Stimulated activated CD4-positive, alpha-beta T cell treated with anti-CD3 and anti-CD28 coated beads, Interleukin-4, amount 100 ng/mL, for 1 hour (primary cell): Measurements from ENCODE around the gene MIPOL1.
"Not testable (repeated sequence)": the region's sequence is repeated elsewhere in the genome, so short reads cannot be mapped to it uniquely, and the experiment has no call there.

ENCODE experiments used
- DNase-seq: peaks from one replicate; pipeline ENCODE4 v3.0.0-alpha.2; 2020

Gene MIPOL1, protein sequence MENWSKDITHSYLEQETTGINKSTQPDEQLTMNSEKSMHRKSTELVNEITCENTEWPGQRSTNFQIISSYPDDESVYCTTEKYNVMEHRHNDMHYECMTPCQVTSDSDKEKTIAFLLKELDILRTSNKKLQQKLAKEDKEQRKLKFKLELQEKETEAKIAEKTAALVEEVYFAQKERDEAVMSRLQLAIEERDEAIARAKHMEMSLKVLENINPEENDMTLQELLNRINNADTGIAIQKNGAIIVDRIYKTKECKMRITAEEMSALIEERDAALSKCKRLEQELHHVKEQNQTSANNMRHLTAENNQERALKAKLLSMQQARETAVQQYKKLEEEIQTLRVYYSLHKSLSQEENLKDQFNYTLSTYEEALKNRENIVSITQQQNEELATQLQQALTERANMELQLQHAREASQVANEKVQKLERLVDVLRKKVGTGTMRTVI

DNA sequence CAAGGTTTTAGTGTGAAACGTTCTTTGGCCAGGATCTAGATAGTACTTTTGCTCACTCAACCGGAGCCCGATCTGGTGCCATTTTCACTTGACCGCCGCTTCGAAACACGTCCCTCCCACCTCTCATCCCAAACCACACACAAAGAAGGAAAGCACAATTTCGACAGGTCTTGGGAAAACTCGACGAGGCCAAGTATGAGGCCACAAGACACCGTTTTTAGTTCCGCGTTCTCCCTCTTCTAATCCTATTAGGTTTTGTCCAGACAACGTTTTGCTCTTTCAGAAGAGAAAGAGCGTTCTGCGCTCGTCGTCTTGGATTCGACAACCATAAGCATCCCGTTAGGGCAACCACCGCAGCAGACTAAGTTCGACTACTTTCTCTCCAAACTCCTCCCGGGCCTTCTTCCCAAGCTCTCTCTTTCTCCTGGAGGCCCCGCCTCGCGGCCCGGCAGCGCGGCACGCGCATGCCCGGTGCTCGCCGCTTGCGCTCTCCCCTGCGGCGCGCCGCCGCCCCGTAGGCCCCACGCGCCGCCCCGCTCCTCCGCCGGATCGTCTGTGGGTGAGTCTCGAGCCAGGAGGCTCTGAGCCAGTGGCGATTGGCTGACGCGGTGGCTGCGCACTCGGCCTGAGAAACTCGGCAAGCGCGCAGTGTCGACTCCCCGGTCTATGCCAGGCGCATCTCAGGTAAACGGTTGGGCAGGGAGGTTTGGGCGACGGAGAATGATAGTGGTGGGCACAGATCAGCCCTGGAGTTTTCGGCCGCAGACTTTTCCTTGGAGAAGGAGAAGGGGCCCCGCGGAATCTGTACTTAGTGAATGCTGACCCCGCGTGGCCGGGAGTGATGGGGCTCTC is at the start of gene MIPOL1:
Gene MIPOL1, plus strand, starts transcription at position 517 of the 852 bp plus-strand sequence. CDS start 49,952 bp downstream, outside the sequence.
- DNase-seq = peak; percentile 16

DNA sequence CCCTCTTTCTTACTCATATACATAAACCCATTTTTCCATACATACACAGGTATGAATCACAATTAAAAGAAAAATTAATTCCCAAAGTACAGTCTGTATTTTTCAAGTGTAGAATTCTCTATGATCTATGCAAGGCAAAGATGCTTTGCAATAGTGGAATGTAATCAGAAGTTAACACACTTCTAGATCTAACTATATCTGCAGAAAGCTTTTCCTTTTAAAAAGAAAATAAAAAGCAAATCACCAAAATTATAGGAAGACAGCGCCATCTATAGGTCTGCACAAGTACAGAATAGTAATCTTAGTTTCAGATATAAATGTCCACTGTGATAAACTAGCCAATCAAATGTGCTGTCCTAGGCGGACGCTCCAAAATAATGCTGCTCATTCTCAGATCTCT is 47.3 kb upstream of the MIPOL1 start:
- DNase-seq = no peak

DNA sequence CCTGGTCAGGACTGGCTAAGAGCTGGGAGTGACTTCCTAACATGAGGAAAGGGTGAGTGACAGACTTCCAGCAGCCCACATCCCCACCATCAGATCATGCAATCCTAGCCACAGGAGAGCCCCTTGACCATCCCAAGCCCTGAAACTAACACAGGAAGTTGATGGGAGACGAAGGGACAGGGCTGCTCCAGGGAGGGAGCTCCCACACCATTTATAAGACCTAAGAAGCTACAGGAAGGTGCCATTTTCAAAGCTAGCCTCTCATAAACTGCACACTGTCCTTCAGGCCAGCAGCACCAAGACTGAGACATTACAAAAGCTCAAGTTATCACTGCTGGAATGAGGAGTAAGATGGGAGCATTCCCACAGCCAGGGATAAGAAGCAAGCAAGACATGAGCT is 44.7 kb upstream of the MIPOL1 start:
- no peak for DNase-seq

DNA sequence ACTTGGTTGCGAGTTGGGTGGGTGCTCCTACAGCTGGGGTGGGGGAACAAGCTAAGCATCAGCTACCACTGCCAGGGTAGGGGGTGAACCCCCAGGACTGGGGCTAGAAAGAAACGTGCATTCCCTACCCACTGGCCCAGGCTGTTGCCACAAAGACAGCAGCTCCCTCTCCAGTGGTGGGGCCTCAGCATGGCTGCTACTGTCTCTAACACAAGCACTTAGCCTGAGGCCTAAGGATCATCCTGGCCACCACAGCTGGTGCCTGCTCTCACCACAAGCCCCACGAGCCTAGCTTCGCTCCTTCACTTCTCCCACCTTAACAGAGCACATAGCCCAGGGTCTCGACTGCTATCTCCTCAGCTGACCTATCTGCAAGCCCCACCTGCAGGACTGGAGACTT is 44.3 kb upstream of the MIPOL1 start:
- no peak for DNase-seq

DNA sequence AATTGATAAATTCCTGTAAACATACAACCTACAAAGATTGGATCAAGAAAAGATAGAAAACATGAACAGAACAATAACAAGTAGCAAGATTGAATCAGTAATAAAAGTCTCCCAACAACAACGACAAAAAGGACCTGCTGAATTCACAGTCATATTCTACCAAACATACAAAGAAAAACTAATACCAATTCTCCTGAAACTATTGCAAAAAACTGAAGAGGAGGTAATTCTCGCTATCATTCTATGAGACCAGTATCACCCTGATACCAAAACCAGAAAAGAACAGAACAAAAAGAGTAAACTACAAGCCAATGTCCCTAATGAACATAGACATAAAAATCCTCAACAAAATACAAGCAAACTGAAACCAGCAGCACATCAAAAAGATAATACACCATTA is 39.8 kb upstream of the MIPOL1 start:
- no peak for DNase-seq

DNA sequence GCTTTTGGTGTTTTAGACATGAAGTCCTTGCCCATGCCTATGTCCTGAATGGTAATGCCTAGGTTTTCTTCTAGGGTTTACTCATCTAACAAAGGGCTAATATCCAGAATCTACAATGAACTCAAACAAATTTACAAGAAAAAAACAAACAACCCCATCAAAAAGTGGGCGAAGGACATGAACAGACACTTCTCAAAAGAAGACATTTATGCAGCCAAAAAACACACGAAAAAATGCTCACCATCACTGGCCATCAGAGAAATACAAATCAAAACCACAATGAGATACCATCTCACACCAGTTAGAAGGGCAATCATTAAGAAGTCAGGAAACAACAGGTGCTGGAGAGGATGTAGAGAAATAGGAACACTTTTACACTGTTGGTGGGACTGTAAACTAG is 35.4 kb upstream of the MIPOL1 start:
- not testable (repeated sequence) for DNase-seq

DNA sequence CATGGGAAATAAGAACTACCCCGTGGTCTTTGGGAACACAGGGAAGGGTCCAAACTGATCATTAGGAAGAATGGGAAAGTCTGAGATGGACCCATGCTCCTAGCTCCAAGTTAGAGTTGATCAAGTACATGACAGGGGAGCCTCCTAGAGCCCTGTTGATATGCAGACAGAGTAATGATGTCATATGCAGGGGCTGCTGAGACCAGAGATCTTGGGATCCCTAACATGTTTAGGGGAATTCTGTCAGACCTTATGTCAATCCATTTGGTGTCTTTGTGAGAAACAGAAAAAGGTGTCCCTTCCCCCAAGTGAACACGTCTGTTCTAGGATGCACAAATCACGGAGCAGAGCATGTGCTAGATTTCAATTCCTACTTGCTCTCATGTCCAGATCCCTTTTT is 31.9 kb upstream of the MIPOL1 start:
- DNase-seq = no peak

DNA sequence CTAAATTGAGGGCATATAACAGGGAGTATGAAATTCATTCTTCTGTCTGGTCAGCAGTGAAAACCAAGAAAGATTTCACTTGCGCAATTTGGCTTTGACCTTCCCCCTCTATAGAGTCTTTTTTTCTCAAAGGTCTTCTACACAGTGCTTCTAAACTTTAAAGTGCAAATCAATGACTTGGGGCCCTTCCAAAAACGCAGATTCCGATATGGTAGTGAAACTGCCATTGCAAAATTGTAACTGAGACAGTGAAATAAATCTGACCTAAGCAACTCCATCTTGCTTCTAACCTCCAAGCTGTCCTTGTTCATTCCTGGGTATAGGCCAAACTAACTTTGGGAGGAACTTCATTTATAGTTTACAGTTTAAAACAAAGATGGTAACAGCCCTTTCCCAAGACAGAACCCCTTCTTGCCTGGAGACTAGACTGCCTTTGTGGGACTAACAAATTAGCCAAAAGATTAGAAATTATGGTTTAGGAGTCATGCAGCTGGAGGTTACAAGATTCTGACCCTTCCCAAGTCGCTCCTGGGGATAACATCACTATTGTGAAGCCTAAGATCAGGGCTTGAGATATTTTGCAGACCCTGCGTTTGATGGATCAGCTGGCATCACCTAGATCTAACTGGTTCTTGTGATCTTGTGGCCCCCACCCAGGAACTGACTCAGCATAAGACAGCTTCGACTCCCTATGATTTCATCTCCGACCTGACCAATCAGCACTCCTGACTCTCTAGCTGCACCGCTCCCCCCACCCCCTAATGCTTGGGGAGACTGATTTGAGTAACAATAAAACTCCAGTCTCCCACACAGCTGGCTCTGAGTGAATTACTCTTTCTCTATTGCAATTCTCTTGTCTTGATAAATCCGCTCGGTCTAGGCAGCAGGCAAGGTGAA is 30.3 kb upstream of the MIPOL1 start:
- DNase-seq = no peak

DNA sequence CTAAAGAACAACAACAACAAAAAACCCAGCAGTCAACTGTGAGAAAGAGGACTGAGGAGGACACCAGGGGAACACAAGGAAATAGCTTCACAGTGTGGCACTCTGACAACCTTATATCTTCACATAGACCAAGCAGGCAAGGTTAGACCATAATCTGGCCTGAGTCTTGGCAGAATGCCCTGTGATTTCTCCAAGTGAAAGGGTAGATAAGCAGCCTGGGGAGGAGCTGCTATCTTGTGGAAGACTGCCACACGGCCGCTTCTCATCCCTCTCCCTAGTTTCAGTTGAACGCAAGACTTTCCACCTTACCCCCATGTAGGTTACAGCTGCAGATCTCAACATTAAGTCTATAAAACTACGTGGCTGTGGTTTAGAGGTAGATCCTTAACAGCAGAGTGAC is 29.0 kb upstream of the MIPOL1 start:
- no peak for DNase-seq

DNA sequence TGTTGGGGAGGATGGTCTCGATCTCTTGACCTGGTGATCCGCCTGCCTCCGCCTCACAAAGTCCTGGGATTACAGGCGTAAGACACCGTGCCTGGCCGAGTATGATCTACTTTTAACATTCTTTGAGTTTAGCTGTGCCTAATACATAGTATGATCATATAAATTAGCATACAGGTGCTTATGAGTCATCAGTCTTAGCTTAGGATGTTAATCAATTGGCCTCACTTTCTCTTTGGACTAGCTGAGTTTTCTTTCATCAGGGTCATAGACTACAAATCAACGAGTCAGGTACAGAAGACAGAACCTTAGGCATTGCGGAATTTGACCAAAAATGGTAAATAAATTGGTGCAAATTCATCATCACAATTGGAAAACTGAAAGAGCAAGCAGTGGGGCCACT is 27.5 kb upstream of the MIPOL1 start:
- DNase-seq = no peak

DNA sequence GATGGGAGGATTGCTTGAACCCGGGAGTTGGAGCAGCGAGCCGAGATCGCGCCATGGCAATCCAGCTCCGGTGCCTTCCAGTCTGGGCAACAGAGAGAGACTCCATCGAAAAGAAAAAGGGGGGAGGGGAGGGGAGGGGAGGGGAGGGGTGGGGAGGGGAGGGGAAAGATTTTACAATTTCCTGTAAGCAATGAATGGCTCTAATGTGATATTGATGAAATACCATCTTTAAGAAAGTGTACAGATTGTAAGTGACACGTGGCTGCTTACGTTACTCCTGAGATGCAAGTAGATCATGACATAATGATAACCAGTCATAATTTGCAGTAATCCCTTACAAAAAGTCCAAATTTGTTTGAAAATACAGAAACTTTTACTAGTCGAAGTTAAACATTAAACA is 26.7 kb upstream of the MIPOL1 start:
- DNase-seq = no peak

DNA sequence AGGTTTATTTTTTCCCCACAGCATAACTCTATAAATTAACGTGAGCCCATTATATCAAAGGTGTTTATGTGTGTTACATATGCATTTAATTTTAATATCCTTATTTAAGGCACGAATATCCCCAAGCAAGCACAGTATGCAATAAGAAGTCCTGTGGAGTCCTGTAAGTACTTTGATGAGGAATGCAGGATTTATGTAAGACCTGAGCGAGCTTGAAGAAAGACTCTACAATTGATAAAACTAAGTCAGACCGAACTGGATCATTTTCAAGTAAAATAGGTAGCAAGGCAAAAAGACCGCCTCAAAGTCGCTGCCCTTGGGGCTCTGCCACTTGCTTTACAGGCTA is 26.1 kb upstream of the MIPOL1 start:
- DNase-seq = no peak

DNA sequence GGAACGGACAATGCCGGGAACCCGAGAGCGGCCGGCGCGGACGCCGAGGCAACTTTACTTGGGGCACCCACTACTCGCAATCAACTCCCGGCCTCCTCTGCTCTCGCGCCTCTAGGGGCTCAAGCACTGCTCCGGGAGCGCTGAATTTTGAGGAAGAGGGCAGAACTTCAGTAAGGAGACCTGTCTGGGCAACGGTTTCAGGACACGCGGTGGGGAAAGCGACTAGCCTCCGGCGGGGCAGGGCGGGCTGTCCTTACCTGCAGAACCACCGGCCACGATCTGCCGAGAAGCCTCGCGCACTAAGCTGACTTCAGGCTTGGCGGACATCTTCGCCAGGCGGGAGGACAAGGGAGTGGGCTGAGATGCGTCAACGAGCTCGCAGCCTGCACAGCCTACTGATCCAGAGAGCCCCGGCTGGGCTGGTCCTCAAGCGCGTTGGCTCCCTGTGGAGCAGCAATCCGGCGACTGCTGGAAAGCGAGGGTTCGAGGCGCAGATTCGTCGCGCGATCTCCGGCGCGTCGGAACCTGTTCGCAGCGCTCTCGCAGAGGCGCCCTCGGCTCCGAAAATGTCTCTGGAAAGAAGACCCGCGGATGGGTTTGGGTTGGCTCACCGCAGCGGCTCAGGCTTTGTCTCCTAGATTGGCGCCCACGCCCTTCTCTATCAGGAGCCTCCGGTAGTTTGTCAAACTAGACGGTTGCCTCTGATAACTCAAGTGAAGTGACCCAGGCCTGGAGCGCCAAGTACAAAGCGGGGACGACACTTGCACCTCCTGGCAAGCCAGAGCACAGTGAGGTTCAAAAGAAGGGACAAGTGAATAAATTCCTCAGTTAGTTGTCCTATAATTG is 25.5 kb upstream of the MIPOL1 start, which contains the start of gene SLC25A21:
Gene SLC25A21, minus strand, starts transcription at position 583 of the 846 bp plus-strand sequence.
- DNase-seq = no peak

DNA sequence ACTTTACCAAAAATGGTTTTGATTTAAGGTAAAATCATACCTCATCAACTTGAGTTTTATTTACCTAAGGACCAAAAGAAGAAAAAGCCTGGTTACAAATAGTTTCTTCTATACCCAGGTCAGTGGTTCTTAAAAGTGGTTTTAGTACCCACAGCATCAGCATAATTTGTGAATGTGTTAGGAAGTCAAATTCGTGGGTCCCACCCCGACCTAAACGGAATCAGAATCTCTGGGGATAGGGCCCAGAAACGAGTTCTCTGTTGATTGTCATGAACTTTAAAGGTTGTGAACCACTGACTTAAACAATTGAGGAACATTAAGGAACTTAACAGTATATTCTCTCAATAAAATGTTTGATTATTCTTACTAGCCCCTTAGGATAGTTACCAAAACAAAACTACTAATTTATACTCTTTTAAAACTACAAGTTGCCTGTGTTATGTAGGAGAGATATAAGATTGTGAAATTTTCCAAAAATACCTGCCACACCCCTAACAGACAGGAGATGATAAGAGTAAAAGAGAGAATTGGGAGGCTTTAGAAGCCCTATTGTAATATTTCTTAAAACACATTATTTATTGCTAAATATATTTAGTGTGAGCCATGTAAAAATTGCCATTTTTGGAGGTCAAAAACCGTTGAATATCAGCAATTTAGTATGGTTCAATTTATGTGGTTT is 24.7 kb upstream of the MIPOL1 start:
- no peak for DNase-seq

DNA sequence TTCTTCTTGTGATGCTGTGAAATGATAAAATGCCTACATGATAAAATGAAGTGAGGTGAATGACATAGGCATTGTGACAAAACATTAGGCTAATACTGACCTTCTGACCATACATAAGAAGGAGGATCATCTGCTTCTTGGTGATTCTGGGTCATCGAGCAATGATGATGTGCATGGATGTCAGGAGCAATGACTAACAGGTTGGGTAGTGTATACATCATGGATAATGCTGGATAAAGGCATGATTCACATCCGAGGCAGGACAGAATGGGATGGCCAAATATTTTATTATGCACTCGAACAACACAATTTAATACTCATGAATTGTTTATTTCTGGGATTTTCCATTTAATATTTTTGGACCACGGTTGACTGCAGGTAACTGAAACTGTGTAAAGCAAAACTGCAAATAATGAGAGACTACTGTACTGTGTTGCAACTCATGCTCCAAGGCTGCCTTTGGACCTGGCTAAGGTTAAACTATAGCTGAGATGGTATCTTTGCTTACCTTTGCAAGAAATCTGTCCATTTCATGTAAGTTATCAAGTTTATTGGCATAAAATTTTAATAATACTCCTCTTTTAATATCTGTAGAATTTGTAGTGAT is 17.7 kb upstream of the MIPOL1 start:
- DNase-seq = no peak

DNA sequence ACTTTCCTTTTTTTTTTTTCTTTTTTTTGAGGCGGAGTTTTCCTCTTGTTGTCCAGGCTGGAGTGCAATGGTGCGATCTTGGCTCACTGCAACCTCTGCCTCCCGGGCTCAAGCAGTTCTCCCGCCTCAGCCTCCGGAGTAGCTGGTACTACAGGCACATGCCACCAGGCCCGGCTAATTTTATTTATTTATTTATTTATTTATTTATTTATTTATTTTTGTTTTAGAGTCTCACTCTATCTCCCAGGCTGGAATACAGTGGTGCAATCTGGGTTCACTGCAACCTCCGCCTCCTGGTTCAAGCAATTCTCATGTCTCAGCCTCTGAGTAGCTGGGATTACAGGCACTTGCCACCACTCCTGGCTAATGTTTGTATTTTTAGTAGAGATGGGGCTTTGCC is 16.9 kb upstream of the MIPOL1 start:
- not testable (repeated sequence) for DNase-seq

DNA sequence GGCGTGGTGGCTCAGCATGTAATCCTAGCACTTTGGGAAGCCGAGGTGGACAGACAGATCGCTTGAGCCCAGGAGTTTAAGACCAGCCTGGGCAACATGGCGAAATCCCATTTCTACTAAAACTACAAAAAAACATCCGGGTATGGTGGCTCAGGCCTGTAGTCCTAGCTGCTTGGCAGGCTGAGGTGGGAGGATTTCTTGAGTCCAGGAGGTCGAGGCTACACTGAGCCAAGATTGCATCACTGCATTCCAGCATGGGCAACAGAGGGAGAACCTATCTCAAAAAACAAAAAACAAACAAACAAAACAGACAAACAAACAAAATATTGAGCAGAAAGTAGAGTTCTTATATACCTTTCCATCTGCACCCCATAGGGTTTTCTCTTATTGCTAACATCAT is 16.3 kb upstream of the MIPOL1 start:
- DNase-seq = no peak

DNA sequence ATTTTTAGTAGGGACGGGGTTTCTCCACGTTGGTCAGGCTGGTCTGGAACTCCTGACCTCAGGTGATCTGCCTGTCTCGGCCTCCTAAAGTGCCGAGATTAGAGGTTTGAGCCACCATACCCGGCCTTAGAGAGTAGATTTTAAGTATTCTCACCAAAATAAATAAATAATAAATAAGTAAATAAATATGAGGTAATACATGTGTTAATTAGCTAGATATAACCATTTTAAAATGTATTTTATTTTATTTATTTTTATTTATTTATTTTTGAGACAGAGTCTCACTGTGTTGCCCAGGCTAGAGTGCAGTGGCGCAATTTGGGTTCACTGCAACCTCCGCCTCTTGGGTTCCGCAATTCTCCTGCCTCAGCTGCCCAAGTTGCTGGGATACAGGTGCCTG is 13.2 kb upstream of the MIPOL1 start:
- DNase-seq = not testable (repeated sequence)

DNA sequence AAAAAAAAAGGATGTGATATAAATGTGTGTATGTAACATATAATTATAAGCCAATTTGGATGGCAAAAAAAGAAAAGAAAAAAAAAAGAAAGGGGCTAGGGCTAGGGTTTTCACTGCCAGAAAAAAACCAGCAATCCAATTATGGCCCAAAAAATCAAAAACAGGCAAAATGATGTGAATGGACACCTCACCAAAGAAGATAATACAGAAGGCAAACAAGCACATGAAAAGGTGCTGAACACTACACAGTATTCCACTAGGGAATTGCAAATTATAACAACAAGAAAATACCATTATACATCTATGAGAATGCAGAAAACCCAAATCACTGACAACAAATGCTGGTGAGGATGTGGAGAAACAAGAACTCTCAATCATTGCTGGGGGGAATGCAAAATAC is 12.1 kb upstream of the MIPOL1 start:
- no peak for DNase-seq

DNA sequence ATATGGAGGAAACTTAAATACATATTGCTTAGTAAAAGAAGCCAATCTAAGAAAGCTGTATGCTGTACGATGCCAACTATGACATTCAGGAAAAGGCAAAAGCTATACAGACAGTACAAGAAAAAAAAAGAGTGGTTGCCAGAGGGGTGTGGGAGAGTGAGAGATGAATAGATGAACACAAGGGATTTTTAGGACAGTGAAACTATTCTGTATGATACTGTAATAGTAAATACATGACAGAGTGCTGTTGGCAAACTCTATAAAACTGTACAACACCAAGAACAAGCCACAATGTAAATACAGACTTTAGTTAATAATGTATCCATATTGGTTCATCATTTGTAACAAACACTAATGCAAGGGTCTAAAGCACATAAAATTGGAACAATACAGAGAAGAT is 10.9 kb upstream of the MIPOL1 start:
- no peak for DNase-seq

DNA sequence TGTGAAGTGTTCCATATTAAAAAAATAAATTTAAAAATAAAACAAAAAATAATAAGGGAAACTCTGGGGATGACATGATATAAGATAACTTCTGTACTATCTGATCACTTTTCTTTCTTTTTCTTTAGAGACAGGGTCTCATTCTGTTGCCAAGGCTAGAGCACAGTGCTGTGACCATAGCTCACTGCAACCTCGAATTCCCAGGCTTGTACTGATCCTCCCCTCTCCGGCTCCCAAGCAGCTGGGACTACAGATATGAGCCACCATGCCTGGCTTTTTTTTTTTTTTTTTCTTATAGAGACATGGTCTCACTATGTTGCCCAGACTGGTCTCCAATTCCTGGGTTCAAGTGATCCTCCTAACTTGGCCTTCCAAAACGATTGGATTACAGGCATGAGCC is 10.4 kb upstream of the MIPOL1 start:
- DNase-seq = no peak
